HG02610 (cell line): ENCODE results near the gene SPEN.

ENCODE experiments used
- ATAC-seq: cut with Tn5 transposase; IDR thresholded peaks from one replicate; pipeline ENCODE4 v1.9.1; 2021; ENCODE audit warnings: mild to moderate bottlenecking, moderate library complexity; ENCODE audit not compliant: unreplicated experiment

SPEN gene

DNA sequence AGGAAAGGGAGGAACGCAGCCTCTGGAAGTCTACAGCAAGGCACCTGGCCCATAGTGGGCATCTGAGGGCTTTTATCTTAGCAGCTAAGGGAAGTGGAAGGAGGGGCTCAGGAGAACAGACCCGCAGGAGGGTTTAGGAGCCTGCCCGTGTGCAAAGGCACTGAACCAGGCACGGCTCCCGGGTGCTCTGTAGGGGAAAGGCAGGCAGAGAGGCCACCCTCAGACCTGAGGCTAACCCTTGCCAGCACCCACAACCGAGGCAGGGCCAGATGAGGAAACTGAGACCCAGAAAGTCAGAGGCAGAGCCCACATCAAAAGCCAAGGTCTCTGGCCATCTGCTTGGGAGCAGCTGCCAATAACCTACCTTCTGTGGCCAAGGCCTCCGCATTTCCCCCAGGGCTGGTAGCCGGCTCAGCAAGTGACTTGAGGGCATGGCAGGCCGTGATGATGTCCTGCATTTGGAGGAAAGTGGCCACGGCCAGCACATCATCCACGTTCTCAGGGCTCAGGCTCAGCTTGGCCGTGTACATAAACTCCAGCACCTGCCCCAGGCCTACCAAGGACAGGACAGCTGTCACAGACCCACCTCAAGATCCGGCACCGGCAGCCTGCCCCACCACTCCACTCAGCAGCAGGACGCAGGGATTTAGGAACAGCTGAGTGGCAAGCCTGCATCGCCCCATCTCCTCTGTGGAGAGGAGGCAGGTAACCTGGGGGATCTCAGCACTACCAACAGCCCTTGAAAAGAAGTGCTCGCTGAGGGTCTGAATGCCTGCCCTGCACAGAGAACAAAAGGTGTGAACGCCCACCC is 99.3 kb downstream of the SPEN start:
- no peak for ATAC-seq

DNA sequence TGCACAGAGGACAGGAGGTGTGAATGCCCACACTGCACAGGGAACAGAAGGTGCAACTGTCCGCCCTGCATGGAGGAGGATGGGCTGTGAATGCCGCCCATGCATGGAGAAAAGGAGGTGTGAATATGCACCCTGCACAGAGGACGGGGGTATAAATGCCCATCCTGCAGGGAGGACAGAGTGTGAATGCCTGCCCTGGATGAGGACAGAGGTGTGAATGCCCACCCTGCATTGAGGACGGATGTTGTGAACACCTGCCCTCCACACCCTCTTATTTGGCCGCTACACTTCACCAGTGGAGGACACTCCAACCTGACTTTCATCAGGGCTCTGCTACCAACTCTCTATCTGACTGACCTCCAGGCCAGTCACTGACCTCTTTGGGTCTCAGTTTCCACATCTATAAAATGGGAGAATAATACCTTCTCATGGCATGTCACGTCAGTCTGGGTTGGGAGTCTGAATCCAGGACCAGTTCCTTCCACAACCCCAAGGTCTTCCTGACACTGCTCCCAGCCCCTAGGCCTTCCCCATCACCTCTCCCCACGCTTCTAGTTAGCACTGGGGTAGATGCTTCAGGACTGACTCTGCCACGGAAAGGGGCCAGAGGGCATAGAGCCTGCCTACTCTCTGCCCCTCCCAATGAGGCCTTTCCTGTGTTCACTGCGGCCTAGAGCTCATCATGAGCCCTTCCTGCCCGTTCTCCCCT is 100.0 kb downstream of the SPEN start:
- ATAC-seq, result no peak

DNA sequence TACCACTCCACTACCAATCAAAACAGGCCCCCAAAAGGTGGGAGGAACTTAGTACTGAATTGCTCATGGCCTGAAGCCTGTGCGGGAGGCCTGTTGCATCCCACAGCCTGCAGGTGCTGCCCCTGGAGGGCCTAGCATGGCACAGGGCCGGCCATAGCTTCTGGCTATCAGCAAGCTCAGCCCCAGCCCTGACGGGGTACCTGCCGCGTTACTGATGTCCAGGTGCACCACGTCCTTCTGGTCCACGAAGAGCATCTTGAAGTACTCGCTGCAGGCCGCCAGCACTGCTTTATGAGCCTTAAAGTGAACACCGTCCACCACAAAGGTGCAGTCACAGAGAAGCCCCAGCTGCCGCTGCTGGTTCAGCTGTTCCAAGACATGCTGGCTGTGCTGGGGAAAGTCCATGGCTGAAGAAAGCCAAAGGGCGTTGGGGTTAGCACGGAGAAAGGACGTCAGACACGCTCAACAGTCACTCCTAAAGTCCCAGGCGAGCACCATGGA is 100.6 kb downstream of the SPEN start:
- ATAC-seq, result no peak

DNA sequence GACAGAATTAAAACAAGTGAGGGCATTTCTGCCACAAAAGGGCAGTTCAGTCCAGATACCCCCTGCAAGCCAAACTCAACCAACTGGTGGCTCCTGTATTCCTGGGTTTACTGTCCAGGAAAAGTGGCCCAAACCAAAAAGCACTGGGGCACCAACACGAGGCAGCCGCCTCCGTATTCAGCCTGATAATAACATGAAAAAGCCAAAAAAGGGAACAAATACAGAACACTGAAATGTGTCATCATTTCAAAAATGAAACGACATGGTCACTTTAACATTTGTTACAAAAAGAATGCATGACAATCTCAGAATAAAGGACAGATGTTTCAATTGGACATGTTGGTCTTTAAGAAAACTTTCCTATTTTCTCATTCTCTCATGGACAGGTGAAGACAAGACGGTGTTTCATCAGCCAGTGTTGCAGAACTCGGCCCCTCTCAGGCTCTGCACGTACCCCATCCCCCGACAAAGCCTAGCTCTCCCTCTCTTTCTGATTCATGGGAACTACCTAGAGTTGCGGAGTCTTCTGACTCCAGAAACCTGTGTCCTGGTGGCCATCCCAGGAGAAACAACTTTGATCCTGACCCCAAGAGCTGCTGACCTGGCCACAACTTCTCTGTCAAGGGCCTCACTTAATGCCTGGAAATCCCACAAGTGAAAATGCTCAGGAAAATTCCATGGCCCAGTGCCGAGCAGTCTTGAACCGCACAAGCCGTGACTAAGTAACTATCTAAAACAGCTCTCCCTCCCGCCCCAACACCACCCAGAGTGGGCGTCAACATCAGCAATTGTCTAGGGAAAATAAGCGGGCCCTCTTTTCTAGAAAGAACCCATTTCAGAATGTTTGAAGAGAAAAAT is 101.3 kb downstream of the SPEN start:
- ATAC-seq, result no peak

DNA sequence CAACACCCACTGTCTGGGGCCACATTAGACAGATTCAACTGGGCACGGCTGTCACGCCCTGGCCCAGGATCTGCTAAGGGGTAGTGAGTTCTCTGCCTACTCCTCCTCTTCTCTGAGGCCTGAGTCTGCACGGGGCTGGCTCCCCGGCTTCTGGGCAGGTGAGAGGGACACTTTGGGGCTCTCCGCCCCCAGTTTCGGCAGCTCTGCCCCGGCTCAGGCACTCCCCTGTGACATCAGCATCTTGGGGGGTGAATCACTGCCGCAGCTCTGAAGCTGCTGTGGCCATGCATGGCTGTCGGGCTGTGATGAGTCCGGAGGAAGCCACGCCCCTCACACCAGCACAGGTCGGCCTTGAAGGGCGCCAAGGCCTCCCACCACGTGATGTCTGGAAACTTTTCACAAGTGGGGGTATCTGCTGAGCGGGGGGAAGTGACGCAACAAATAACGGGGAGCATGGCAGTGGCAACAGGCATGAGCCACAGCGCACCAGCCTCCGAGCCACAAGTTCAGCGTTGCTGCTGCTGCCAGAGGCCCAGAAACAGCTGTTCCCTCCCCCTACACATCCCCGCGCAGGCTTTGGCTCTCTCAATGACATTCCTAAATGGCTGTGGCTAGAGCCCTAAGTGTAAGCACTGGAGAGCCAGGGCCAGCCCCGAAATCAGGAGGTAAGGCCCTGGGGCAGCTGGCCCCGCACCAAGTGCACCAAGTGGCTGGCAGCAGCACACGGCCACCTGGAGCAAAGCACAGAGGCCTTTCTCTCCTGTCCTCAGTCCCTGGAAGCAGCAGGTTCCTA is 102.1 kb downstream of the SPEN start:
- peak; percentile 62 for ATAC-seq

DNA sequence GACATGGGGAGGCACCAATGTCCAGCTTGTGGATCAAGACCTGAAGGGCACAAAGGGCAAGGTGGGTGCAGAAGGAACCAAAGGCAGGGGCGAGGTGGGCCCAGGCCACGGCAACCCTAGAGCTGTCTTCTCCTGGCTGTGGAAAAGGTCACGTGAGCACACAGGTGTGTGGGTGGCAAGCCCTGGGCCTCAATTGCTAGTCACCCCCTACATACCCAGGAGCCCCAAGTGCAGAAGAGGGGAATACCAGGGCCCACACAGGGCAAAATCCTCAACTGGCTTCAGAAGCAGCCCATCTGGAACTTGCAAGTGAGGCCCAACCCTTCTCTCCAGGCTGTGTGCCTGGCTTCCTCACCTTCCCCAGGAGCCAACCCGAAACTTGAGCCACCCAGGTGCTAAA is 102.8 kb downstream of the SPEN start:
- ATAC-seq, result no peak

DNA sequence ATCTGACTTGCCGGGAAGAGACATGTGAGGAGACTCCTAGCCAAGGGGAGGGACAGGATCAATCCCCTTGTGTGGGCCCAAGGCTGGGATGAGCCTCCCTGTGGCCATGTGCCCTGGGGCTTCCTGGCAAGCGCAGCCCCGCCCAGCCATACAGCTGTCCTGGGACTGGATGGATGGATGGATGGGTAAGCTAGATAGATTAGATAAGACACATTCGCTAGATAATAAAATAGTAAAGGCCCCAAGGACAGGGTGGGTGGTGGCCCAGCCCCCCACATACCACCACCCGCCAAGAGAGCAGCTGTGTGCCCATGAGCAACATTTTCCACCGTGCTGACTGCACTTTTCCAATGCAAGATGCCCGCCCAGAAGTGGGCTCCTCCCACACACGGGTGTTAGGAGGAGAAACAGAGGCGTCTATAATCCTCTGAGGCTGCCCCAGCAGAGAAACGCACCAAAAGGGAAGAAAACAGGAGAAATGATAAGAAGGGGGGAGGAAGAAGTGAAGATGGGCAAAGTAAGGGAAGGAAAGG is 103.3 kb downstream of the SPEN start:
- no peak for ATAC-seq

DNA sequence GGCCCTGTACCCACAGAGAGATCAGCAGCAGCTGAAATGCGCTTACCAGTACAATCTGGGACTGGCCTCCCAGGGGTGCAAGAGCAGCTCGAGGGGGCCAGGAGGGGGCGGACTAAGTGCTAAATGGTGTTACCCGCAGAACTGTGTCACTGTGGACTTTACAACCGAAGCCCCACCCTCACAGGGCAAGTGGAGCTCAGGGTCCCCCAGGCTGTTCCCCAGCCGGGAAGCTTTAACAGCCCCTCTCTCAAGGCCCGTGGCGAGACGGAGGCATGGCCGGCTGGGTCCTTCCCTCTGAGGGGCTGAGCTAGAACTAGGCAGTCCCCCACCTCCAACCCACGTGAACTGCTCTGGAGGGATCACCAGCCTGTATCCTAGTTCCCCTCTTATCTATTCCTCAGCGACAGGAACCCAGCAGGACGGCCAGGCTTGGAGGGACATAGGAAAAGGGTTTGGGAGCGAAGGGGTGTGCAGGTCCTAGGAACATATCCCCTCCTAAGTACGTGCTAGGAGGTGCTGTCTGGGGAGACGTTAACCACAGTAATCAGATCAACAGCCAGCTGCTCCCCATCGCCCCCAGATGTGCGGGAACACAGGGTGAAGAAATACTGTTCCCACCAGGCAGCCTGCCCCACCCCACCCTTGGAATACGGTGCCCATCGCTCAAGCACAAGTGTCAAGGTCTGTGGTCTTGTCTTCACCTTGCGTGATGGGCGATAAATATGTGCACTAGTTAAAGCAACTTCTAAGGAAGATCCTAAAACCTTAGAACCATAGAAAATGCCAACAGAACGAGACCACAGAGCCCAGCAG is 104.0 kb downstream of the SPEN start:
- ATAC-seq, result no peak

DNA sequence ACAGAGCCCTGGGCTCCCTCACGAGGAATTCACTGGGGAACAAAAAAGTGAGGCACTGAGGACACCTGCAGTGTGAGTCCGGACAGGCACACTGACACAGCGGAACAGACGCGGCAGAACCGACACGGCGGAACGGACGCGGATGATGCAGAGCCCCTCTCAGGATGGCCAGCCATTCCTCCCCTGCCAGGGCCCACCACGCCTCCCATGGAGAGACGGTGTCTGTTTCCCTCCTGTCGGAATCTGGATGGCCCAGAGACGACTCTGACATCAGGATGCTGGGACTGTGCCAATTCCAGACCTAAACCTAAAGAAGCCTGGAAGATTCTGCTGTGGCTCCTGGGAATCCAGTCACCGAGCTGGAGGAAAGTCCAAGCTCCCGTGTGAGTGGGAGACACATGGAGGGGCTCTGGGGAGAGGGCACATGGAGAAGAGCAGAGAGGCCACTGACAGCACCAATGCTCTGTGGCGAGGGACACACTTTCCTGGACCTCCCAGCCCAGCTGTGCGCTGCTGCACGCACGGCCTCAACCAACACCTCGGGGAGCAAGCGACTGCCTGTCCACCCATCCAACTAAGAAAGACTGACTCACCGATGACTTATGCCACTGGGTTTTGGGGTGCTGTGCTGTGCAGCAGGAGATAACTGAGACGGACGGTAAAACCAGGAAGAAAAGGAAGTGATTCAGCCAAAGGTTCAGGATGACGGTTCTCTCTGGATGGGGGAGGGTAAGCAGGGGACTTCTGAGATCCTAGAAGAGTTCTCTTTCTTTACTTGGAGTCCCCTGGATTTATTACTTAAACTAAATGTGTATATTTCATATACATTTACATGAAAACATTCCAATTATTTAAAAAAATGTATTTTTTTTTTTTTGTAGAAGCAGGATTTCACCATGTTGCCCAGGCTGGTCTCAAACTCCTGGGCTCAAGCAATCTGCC is 105.1 kb downstream of the SPEN start:
- no peak for ATAC-seq

DNA sequence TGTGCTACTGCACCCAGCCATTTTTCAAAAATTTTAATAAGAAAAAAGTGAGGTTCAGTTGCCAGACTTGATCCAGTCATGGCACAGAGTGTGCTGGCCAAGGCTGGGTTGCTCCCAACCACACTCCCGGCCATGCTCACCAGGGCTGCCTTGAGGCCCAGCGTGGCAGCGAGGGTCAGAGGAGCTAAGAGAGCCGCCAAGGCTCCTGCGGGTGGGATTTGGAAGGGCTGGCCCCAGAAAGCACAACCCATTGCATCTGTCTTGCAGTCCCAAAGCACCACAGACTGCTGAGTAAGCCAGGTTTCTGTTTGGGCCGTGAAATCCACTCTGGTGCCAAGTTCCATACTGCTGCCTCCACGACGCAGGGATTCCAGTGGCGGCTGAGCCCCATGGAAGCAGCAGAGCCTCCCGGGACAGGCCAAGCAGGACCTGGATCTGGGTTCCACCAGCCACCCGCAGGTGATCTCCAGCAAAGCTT is 105.8 kb downstream of the SPEN start:
- no peak for ATAC-seq

DNA sequence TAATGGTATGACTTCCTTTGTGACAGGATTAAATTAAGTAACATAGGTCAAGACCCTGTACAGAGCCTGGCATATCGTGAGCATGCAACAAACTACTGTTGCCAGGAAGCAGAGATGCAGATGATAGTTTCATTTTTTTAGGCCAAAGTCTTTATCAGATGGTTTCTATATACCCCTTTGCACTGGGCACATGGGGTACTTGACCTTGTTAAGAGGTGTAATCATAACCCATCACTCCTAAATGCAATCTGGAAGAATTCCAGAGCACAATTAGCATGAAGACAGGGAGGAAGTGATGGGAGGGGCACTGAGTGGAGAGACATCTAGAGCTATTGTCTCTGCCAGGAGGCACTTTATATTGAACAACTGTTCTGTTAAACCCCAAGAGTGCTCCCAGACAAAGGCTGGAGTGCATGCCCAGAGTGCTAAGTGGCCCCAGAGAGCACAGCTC is 106.3 kb downstream of the SPEN start:
- no peak for ATAC-seq

DNA sequence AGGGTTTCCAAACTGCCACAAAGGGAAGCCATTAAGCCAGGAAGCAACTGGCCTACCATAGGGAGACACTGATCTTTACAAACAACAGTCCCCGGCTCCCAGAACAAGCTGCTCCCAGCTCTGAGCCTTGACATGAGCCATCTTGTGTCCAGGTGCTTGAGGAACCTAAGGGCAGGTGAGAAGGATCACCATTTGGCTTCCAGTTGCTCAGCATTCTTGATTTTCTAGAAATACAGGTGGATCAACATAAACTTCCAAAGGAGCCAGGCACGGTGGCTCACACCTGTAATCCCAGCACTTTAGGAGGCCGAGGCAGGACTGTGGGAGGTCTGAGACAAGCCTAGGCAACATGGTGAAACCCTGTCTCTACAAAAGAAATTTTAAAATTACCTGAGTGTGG is 106.8 kb downstream of the SPEN start:
- ATAC-seq, result no peak

DNA sequence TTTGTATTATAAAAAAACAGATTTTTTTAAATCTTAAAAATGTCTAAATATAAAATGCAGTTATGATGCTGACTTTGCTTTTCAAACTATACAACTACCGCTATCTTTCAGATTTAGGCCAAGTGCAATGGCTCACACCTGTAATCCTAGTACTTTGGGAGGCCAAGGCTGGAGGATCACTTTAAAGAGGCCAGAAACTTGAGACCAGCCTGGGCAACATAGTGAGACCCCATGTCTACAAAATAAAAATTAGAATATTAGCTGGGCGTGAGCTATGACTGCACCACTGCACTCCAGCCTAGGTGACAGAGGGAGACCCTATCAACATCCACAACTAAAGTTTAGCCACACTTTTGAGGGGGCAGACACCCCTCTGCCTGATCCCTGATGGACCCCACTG is 108.0 kb downstream of the SPEN start:
- no peak for ATAC-seq

DNA sequence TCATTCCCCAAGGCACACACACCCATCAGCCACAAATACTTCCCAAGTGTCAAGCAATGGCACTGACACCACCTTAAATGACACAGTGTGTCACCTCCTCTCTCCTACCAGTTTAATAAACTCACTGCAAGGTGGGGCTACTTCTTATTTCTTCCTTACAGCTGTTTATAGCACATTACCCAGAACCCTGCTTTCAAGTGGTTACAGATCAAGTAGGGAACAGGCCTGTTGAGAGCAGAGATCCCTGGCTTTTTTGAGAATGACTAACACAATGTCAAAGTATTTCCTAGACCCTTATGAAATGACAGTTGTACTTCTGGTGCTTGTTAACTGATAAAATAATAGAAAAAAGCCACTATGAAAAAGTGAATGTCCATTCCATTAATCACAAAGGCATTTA is 108.6 kb downstream of the SPEN start:
- no peak for ATAC-seq

DNA sequence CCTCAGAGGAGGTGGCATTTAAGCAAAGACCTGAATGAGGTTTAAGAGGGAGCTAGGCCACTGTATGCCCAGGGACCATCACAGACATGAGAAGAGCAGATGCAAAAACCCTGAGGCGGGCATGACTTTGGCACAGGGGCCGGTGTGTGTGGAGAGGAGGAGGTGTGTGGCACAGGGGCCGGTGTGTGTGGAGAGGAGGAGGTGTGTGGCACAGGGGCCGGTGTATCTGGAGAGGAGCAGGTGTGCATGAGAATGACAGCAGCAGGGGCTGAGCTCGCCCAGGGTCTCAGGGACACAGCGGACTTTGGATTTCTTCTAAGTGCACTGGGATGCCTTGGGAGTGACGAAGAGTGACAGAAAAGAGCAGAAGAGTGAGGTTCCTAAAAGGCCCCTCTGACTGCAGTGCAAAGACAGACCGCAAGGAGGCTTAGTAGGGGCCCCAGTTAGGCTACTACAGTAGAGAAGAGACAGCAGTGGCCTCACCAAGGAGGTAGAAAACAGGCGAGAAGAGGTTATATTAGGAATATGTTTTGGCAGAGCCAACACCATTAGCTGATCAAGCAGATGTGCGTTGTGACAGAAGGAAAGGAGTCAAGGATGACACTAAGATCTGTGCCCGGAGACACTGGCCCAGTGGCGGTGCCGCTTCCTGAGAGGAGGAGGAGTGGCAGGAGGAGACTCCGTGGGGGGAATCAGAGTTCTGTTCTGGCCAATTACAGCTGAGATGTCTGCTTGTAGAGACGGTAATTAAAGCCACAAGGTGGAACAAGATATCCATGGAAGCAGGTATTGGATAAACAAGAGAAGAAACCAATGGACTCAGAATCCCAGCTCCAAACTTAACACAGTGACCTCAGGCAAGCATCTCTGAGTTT is 110.0 kb downstream of the SPEN start:
- no peak for ATAC-seq

DNA sequence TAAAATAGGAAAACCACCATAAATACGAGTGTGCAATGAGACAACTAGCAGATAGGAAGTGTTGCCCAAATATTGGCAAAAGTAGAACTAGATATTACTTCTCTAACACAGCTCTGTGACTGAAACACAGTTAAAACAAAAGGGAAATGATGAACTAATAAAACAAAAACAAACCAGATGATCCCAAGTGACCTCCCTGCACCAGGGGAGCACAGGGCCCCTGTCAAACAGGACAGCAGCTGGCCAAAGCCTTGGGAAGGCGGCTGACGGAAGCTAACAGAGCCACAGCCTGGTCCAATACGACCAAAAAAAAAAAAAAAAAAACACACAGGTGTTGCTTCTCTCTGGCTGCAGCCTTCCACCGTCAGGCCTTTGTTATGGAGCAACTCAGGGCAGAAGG is 110.6 kb downstream of the SPEN start:
- ATAC-seq, result no peak

DNA sequence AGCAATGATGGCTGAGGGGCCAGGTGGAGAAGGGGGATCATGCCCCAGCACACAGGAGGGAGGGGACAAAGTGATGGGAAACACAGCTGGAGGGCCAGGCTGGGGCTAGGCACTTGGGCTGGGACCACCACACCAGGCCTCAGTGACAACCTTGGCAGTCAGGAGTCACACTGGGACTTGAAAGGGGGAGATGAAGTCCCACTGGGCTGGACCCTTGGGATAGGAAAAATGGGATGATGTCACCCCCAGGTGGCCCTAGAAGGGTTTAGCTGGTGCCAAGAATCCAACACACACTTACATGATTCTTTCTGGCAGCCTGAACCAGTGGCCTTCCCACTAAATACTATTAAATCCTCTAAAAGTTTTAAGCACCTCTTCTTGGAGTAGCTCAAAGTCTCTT is 111.3 kb downstream of the SPEN start:
- no peak for ATAC-seq
